GM21576 (cell line): ENCODE measurements around the gene PIGU.
A peak's percentile ranks its signal among the peaks of the same experiment; 100 is the strongest.

Source experiments
- ATAC-seq: cut with Tn5 transposase; IDR thresholded peaks from one replicate; pipeline ENCODE4 v1.9.1; 2021; ENCODE audit warnings: mild to moderate bottlenecking, moderate library complexity; ENCODE audit not compliant: unreplicated experiment

Gene PIGU

GRCh38 chr20:34579979-34580940, 96.6 kb downstream of the PIGU start:
- peak; percentile 59 for ATAC-seq

GRCh38 chr20:34579191-34579978, 97.5 kb downstream of the PIGU start:
- ATAC-seq = no peak

- ATAC-seq = no peak
Measured at GRCh38 chr20:34578521-34578920, 98.4 kb downstream of the PIGU start.

GRCh38 chr20:34578025-34578424, 98.9 kb downstream of the PIGU start:
- no peak for ATAC-seq

- no peak for ATAC-seq
Measured at GRCh38 chr20:34577061-34577460, 99.8 kb downstream of the PIGU start.

- no peak for ATAC-seq
Measured at GRCh38 chr20:34575756-34576155, 101.1 kb downstream of the PIGU start.

GRCh38 chr20:34575271-34575670, 101.6 kb downstream of the PIGU start:
- ATAC-seq = no peak

GRCh38 chr20:34574861-34575260, 102.0 kb downstream of the PIGU start:
- no peak for ATAC-seq

GRCh38 chr20:34574426-34574825, 102.5 kb downstream of the PIGU start:
- ATAC-seq = no peak

- ATAC-seq = no peak
Measured at GRCh38 chr20:34573541-34574300, 103.2 kb downstream of the PIGU start.

GRCh38 chr20:34571753-34572152, 105.1 kb downstream of the PIGU start:
- no peak for ATAC-seq

- no peak for ATAC-seq
Measured at GRCh38 chr20:34570859-34571306, 106.0 kb downstream of the PIGU start.

- ATAC-seq = no peak
Measured at GRCh38 chr20:34569598-34569997, 107.3 kb downstream of the PIGU start.

- ATAC-seq = no peak
Measured at GRCh38 chr20:34567892-34568865, 108.7 kb downstream of the PIGU start.

GRCh38 chr20:34566978-34567891, 109.7 kb downstream of the PIGU start:
- no peak for ATAC-seq

GRCh38 chr20:34564833-34565232, 112.1 kb downstream of the PIGU start:
- ATAC-seq = no peak

- no peak for ATAC-seq
Measured at GRCh38 chr20:34562641-34563040, 114.3 kb downstream of the PIGU start.

- no peak for ATAC-seq
Measured at GRCh38 chr20:34561661-34562060, 115.2 kb downstream of the PIGU start.

GRCh38 chr20:34560614-34561013, 116.3 kb downstream of the PIGU start:
- no peak for ATAC-seq
